HG03066 (cell line): Measurements from ENCODE around the gene CMTR1.
"Not testable (repeated sequence)": the region's sequence is repeated elsewhere in the genome, so short reads cannot be mapped to it uniquely, and the experiment has no call there.

ENCODE experiments used
- ATAC-seq: cut with Tn5 transposase; IDR thresholded peaks from one replicate; pipeline ENCODE4 v1.9.1; 2021; ENCODE audit warnings: low read depth; ENCODE audit not compliant: unreplicated experiment

The CMTR1 gene, protein sequence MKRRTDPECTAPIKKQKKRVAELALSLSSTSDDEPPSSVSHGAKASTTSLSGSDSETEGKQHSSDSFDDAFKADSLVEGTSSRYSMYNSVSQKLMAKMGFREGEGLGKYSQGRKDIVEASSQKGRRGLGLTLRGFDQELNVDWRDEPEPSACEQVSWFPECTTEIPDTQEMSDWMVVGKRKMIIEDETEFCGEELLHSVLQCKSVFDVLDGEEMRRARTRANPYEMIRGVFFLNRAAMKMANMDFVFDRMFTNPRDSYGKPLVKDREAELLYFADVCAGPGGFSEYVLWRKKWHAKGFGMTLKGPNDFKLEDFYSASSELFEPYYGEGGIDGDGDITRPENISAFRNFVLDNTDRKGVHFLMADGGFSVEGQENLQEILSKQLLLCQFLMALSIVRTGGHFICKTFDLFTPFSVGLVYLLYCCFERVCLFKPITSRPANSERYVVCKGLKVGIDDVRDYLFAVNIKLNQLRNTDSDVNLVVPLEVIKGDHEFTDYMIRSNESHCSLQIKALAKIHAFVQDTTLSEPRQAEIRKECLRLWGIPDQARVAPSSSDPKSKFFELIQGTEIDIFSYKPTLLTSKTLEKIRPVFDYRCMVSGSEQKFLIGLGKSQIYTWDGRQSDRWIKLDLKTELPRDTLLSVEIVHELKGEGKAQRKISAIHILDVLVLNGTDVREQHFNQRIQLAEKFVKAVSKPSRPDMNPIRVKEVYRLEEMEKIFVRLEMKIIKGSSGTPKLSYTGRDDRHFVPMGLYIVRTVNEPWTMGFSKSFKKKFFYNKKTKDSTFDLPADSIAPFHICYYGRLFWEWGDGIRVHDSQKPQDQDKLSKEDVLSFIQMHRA

DNA sequence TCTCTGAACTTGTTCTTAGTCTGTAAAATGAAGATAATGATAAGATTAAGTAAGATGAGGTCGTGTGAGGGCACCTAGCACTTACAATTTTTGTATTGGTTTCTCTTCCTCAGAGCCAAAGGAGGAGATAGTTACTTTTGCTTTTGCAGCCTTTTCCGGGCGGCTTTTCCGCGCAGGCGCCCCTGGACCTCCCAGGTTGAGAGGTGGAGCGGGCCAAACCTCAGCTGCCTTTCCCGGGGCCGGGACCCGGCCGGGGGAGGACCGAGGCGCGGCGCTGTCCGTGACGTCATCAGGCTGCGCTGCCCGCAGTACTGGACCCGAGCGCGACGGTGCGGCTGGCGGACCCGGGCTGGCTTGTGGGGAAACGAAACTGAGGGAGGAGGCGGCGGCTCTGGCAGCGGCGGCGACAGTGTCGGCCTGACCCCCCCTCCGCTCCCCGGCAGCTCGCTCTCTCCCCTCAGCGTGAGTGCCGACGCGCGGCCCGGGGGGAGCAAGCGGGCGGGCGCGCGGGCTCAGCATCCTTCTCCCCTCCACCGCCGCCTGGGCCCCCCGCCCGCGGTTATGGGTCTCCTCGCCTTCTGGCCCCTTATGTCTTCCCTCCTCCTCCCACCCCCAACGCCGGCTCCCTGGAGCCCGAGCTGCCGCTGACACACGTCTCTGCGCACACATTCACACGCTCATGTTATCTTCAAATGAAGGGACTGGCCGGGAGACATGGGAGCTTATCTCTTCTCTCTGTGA is at the start of gene CMTR1:
Gene CMTR1, plus strand, starts transcription at position 306 of the 741 bp plus-strand sequence. CDS start 2,409 bp downstream, outside the sequence.
- ATAC-seq, result peak; percentile 76

DNA sequence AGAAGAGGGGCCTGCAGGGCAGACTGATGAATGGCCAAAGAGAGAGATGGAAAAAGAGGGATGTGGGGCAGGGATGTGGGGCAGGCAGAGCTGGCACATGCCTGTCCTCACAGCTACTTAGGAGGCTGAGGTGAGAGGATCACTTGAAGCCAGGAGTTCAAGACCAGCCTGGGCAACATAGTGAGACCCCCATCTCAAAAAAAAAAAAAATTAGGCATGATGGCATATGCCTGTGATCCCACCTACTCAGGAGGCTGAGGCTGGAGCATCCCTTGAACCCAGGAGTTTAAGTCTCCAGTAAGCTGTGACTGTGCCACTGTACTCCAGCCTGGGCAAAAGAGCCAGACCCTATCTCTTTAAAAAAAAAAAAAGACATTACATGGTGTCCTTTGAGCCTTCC is 44.4 kb upstream of the CMTR1 start:
- no peak for ATAC-seq

DNA sequence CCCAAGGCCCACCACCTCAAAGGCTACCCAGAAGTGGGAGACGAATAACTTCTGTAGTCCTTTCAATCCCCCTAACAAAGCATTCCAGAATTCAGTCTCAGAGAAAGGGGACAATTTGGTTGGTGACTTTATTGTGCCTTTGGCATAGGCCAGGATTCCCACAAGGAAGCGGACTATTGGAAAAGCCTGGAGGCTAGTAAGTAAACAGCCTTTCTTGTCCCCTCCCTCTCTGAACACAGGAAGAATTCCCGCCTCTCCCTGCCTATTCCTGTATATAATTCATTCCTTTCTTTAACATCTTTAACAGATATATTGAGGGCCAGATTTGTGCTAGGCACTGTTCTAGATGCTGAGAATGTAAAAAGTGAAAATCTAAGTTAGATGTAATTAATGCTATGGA is 43.2 kb upstream of the CMTR1 start:
- no peak for ATAC-seq

DNA sequence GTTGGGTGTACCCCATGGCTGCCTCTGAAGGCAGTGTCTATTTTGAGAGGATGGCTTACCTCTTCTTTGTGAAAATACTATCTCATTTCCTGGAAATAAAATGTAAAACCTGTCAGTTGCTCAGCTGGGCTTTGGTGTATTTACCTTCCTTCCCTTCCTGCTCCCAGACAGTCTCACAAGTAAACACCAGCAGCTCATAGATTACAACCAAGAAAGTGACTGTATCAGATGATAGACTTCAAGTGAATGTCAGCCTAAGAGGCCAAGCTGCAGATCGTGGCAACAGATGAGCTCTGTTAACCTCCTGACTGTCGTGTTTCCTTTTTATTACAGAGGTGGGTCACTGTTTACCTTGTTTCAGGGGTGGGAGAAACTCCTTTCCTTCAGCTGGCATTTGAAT is 41.9 kb upstream of the CMTR1 start:
- no peak for ATAC-seq

DNA sequence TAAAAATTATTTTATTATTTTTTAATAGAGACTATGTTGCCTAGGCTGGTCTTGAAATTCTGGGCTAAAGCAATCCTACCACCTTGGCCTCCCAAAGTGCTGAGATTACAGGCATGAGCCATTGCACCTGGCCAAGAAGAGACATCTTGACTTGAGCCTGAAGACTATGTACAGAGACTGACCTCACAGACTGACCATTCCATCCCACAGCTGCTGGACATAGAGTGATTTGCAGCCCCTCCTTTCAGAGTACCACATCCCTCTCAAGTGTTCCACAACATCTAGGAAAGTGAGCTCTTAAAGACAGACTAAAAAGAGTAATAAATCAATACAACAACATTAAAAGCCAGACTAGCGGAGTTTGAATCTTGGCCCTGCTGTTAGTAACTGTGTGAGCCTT is 40.2 kb upstream of the CMTR1 start:
- ATAC-seq, result no peak

DNA sequence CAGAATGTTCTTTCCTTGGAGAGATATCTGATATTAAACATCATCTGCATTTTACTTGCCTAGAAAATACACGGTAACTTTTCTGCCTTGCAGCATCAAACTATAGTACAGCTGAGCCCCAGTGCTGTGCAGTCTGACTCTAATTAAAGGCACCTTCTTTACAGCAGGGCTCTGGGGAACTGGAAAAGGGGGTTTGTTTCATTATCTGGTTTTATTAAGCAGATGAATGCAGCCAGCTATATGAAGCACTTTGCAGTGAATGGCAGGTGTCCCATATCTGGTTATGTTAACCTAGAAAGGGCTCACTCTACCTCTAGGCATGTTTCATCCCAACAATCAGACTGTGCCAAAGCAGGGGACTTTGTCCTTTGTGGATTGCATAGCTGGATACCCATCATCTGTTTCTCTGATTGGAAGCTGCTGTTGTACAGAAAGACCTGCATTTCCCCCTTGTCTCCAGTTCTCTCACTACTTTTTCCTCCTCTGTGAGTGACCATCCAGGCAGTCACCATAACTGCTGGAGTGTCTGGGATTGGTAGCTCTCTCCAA is 39.6 kb upstream of the CMTR1 start:
- ATAC-seq, result no peak

DNA sequence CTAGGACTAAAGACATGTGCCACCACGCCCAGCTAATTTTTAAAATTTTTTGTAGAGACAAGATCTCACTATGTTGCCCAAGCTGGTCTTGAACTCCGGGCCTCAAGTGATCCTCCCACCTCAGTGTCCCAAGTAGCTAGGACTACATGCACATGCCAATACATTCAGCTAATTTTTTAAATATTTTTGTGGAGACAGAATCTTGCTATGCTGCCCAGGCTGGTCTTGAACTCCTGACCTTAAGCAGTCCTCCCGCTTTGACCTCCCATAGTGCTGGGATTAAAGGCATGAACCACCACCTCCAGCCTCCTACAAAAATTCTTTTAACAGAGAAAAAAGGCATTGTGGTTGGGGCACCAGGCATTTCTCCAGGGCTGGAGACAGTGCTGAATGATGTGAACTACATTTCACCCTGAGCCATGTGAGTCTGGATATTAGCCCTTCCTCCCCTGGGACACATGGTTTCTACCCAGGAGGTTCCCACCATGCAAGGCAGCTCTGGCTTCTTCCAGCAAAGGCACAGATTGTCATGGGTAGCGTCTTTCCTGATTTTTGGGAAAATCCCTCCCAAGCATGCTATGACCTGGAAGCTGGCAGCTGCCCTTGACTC is 36.3 kb upstream of the CMTR1 start:
- no peak for ATAC-seq

DNA sequence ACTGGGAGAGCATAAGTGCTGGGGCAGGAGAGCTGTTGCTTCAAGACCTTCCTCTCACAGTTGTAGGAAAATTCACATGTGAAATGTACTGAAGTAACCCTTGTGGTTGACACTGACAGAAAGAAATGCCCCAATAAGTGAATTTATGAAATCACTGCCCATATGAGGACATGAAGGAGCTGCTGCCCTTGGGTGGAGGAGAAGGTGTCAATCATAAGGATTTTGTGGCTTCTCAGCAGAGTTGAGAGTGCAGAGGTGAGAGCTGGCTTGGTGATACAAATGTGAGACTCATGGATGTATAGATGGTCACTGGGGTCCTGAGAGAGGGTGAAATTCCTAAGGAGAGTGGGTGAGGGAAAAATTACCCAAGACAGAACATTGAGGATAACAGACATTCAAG is 33.9 kb upstream of the CMTR1 start:
- ATAC-seq, result no peak

DNA sequence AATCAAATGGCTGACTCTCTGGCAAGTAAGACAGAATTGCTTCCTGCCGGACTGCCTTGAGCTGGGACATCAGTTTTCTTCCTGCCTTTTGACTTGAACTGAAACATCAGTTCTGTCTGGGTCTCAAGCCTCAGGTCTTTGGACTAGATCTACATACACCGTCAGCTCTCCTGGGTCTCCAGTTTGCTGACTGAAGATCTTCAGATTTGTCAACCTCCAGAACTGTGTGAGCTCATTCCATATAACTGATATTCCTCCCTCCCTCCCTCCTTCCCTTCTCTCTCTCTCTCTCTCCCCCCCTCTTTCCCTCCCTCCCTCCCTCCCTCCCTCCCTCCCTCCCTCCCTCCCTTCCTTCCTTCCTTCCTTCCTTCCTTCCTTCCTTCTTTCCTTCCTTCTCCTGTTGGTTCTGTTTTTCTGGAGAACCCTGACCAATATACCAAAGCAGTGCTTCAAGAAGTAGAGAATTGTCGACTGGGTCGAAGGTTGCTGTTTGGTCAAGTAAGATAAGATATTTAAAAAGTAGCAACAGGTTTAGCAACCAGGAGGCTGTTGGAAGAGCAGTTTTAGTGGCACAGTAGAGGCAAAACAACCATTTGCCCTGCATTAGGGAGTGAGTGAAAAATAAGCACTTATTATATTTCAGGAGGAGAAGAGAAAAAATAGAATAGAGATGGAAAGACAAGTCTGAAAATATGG is 33.1 kb upstream of the CMTR1 start:
- no peak for ATAC-seq

DNA sequence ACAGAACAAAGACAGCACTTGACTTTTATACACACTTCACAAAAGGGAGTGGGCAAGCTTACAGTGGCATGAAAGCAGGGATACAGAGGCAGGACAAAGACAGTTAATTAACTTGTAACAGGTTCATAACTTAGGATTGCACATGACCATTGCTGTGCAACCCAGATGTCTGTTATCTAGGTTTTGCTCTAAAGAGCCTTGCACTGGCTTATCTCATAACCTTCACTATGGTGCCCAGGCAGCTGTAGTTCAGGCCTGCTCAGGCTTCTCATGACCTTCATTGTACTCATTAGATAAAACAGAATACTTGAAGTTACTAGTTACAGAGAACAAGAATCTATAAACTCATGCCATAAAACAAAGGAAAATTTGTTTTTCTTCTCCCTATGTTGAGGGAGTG is 31.4 kb upstream of the CMTR1 start:
- ATAC-seq, result not testable (repeated sequence)

DNA sequence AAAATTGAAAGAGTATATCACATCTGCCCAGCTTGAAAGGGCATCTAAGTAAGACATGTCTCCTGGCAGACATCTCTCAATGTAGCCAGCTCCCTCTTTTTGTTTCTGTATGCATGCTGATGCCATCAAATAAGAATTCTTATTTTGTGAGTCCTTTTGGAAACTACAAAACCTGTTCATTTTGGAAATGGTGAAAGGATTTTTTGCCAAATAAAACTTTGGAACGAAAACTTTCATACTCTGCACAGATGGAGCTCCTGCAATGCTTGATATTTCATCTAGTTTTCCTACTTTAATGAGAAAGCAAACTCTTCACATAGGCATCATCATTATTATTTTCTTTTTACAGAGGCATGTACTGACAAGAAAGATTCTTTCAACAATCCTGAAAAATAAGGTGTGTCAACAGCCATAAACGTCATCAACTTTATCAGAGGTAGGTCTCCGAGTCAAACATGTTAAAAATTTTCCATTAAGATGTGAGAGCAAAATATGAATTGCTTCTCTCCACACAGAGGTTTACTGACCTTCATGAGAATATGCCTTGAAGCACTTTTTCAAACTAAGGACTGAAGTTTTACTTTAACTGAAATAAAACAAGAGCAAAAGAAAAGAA is 26.2 kb upstream of the CMTR1 start:
- ATAC-seq, result no peak

DNA sequence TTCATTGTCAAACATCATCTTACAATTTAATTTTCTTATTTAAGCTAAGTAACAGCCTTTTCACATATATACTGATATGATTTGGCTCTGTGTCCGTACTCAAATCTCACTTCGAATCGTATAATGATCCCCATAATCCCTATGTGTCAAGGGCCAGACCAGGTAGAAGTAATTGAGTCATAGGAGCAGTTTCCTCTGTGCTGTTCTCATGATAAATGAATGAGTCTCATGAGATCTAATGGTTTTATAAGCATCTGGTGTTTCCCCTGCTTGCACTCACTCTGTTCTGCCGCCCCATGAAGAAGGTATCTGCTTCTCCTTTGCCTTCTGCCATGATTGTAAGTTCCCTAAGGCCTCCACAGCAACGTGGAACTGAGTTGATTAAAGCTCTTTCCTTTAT is 25.1 kb upstream of the CMTR1 start:
- no peak for ATAC-seq

DNA sequence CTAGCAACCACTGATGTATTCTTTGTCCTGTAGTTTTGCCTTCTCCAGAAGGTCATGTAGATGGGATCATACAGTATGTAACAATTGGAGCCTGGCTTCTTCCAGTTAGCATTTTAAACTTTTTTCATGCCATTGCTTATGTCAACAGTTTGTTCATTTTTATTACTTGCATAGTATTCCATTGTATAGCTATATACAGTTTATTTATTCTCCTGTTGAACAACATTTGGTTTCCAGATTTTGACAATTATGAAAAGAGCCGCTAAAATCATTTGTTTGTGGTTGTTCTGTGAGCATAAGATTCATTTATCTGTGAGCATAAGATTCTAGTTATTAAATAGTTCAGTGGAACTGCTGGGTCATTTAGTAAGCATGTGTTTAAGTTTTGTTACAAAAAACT is 23.5 kb upstream of the CMTR1 start:
- ATAC-seq, result no peak

DNA sequence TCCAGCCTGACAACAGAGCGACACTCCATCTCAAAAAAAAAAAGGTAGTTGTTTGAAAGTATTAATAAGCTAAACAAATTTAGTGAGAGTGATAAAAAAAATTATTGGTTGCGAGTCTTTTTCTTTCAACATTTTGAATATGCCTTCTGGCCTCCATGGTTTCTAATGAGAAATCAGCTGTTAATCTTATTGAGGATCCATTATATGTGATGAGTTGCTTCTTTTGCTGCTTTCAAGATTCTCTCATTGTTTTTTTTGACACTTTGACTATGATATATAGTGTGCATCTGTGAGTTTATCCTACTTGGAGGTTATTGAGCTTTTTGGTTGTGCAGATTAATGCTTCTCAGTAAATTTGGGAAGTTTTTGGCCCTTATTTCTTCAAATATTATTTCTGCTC is 15.6 kb upstream of the CMTR1 start:
- no peak for ATAC-seq

DNA sequence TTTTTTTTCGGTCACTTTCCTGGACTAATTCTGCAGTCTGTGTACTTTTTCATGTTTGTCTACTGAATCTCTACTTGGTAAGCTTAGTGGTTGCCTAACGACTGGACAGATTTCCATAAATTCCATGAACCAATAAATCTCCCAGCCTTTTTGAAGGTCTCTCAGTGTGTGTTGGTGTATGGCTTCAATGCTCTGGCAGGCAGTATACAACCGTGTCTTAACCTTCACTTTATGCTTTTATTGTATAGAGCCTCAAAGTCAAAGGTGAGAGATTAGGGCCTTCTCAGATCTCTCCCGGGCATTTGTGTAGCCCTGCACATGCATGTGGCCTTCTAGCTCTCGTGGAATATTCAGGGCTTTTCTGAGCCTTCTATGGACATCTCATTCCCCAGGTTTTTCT is 14.3 kb upstream of the CMTR1 start:
- ATAC-seq, result no peak

DNA sequence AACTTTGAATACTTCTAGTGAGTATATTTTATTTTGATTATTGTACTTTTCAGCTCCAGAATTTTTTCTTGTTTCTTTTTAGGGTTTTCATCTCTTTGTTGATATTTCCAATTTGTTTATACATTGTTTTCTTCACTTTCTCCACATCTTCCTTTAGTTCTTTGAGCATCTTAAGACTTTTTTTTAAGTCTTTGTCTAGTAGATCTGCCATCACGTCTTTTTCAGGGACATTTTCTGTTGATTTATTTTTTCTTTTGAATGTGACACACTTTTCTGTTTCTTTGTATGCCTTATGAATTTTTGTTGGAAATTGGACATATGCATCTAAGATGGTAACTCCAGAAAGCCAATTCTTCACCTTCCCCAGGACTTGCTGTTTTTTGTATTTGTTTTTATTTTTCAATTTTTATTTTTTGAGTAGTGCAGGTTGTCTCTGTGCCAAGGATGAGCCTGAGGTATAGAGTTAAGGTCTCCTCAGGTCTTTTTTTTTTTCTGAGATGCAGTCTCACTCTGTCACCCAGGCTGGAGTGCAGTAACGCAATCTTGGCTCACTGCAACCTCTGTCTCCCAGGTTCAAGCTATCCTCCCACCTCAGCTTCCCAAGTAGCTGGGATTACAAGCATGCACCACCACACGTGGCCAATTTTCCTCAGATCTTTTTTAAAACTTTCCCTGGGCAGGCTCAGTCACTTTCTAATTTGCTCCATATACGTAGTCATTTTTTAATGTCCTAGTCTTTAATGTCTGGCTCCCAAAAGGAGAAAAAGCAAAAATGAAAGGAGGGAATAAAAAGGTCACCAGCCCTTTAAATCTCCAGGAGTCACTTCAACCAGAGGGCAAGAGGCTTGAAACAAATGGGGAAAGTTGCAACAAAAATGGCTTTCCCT is 6.7 kb upstream of the CMTR1 start:
- no peak for ATAC-seq

DNA sequence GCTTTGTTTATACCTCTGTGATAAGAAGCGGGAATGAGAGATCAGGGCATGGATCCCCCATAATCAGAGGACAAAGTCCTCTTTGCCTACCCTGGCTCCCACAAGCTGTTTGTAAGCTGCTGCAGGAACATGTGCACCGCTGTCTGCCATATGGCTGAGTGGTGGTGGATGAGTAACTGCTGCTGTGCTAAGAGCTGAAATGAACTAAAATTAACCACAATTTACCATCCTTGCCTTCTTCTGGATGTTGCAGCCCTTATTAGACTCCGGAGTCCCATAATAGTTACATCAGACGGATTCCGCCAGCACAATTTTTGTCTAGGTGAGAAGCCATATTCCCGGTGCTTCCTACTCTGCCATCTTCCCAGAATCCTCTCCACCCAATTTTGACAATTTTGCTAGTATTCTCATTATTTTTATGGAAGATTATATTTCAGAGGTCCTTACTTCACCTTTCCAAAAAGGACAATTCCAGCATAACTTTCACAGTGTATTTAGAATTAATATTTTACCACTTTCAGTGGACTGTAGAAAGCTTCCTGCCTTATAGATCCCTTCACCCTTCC is 6.0 kb upstream of the CMTR1 start:
- ATAC-seq, result no peak

DNA sequence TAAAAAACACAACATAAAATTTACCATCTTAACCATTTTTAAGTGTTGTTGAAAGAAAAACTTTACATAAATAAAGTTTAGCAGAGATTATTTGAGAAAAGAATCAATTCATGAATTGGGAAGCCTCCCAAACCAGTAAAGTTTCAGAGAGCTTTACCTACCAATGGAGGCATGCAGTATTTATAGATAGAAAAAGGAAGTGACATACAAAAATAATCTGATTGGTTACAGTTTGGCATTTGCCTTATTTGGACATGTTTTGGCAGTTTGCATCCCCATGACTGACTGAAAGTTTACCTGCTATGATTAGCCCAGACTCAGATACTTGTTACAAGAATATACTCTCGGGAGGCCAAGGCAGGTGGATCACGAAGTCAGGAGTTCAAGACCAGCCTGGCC is 3.7 kb upstream of the CMTR1 start:
- no peak for ATAC-seq
